ENCODE measurements around the gene TMEM250. TPM values are rescaled to one million over a fixed set of nuclear protein-coding genes. Genes with fewer than 3 reads are reported as not detected.

The TMEM250 gene
- total RNA-seq, 3 donors from 2014 or later (not counting 1 experiment from before 2014, with no cell fraction given) = 19.5 to 34.3 (median 33.6) TPM

DNA sequence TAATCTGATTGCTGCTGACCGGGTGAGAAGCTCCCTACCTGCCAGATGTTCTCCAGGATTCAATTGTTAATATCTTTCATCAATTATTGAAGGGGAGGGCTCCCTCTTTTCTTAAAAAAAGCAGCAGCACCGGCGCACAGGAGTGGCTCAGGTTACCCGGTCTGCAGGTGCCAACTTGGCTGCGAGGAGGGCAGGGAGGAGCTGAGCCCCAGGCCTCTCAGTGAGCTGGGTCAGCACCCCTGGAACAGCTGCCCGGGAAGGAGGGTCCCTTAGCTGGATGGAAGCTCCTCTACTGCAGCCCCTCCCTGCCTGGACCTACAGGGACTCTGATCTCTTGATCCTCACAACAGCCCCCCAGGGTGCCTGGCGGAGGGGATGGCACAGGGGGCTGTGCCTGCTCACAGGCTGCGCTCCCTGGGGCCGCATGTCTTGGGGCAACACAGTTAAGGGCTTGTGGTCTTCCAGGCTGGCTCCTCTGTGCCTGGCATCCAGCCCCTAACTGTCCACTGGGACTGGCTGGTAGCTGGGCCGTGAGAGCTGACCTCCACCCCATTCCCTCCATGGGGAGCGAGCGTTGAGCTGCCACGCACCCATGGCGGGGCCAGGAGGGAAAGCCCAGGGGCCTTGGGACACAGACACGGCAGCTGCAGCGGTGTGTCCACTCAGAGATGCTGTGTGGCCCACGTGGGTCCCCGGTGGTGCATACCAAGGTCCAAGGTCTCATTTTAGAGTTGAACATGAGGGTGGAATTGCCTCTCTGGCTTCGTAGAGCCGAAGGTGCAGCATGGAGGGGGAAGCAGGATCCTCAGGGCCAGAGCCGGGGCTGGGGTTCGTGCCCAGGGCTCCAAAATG lies 28.6 kb upstream of the TMEM250 start:
- Mint-ChIP-seq H3K9me3 (no peaks in the 10 kb centered on the region), H3K4me3 (no peak overlapping the region), H3K27me3 (ENCODE audit: low read depth in 2 of 2) (no peaks in the 10 kb centered on the region), H3K36me3 (no peaks in the 10 kb centered on the region), H3K27ac (no peak overlapping the region), H3K4me1 (no peaks in the 10 kb centered on the region)
- DNase-seq = no peak
- H3K4me1 ChIP-seq (ENCODE audit: control insufficient read depth, insufficient read depth, low read length) = no peaks in the 10 kb centered on the region
- ATAC-seq = no peak
- no peak overlapping the region for H3K4me3 ChIP-seq (ENCODE audit: low read length)
- intact Hi-C loops (cut with micrococcal nuclease) = no loop called here
- no peak overlapping the region for H3K27ac ChIP-seq (ENCODE audit: low read length)
- H3K36me3 ChIP-seq (ENCODE audit: control insufficient read depth, insufficient read depth, low read length) = no peaks in the 10 kb centered on the region
- H3K27me3 ChIP-seq (ENCODE audit: control insufficient read depth, insufficient read depth, low read length) = no peaks in the 10 kb centered on the region
- TF ChIP-seq, protein P1, sequence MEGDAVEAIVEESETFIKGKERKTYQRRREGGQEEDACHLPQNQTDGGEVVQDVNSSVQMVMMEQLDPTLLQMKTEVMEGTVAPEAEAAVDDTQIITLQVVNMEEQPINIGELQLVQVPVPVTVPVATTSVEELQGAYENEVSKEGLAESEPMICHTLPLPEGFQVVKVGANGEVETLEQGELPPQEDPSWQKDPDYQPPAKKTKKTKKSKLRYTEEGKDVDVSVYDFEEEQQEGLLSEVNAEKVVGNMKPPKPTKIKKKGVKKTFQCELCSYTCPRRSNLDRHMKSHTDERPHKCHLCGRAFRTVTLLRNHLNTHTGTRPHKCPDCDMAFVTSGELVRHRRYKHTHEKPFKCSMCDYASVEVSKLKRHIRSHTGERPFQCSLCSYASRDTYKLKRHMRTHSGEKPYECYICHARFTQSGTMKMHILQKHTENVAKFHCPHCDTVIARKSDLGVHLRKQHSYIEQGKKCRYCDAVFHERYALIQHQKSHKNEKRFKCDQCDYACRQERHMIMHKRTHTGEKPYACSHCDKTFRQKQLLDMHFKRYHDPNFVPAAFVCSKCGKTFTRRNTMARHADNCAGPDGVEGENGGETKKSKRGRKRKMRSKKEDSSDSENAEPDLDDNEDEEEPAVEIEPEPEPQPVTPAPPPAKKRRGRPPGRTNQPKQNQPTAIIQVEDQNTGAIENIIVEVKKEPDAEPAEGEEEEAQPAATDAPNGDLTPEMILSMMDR (IDR thresholded peaks at IDR 0.05) = no peak
- no peaks in the 10 kb centered on the region for H3K9me3 ChIP-seq (ENCODE audit: control insufficient read depth, insufficient read depth, low read length)
- 81% methylated on average over 22 of the region's 22 CpGs for WGBS (ENCODE audit: insufficient coverage)

GRCh38 chr9:136146126-136147037 lies 27.7 kb upstream of the TMEM250 start:
- TF ChIP-seq, protein P1 (IDR thresholded peaks at IDR 0.05) = no peak
- DNase-seq = no peak
- Mint-ChIP-seq H3K27me3 (ENCODE audit: low read depth in 2 of 2) (no peaks in the 10 kb centered on the region), H3K27ac (no peak overlapping the region), H3K36me3 (no peaks in the 10 kb centered on the region), H3K9me3 (no peaks in the 10 kb centered on the region), H3K4me3 (no peak overlapping the region), H3K4me1 (no peaks in the 10 kb centered on the region)
- no peak overlapping the region for H3K27ac ChIP-seq (ENCODE audit: low read length)
- intact Hi-C loops (cut with micrococcal nuclease) = no loop called here
- peak in 1 of 3 donors; percentile 21 for ATAC-seq
- WGBS (ENCODE audit: insufficient coverage) = 81% methylated on average over 33 of the region's 33 CpGs
- no peaks in the 10 kb centered on the region for H3K9me3 ChIP-seq (ENCODE audit: control insufficient read depth, insufficient read depth, low read length)
- H3K4me1 ChIP-seq (ENCODE audit: control insufficient read depth, insufficient read depth, low read length) = no peaks in the 10 kb centered on the region
- no peaks in the 10 kb centered on the region for H3K27me3 ChIP-seq (ENCODE audit: control insufficient read depth, insufficient read depth, low read length)
- H3K36me3 ChIP-seq (ENCODE audit: control insufficient read depth, insufficient read depth, low read length) = no peaks in the 10 kb centered on the region
- no peak overlapping the region for H3K4me3 ChIP-seq (ENCODE audit: low read length)

DNA sequence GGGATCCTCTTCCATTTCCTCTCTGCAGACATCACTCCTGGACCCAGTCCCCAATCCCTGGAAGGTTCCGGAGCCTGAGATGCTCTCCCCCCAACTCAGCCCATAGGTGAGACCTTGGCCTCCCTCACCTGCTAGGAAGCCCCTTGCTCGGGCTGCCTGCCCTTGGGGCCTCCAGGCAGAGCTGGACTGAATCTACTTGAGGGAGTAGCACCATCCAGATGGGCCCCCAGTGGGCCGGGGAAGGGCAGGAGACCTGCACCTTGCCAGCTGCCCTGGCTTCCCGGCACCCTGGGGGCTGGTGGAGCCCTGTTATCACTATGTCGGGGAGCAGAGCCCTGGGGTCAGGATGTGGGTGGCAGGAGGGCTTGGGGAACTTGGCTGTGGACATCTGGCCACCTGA lies 26.9 kb upstream of the TMEM250 start:
- 70% methylated on average over 5 of the region's 5 CpGs for WGBS (ENCODE audit: insufficient coverage)
- TF ChIP-seq, protein P1 (IDR thresholded peaks at IDR 0.05) = no peak
- intact Hi-C loops (cut with micrococcal nuclease) = no loop called here
- Histone ChIP-seq H3K27me3 (ENCODE audit: control insufficient read depth, insufficient read depth, low read length) (no peaks in the 10 kb centered on the region), H3K9me3 (ENCODE audit: control insufficient read depth, insufficient read depth, low read length) (no peaks in the 10 kb centered on the region), H3K4me1 (ENCODE audit: control insufficient read depth, insufficient read depth, low read length) (no peaks in the 10 kb centered on the region), H3K27ac (ENCODE audit: low read length) (no peak overlapping the region), H3K36me3 (ENCODE audit: control insufficient read depth, insufficient read depth, low read length) (no peaks in the 10 kb centered on the region), H3K4me3 (ENCODE audit: low read length) (no peak overlapping the region)
- no peak overlapping the region for H3K4me3 Mint-ChIP-seq
- H3K4me1 Mint-ChIP-seq = no peaks in the 10 kb centered on the region
- H3K27me3 Mint-ChIP-seq (ENCODE audit: low read depth in 2 of 2) = no peaks in the 10 kb centered on the region
- no peaks in the 10 kb centered on the region for H3K9me3 Mint-ChIP-seq
- no peak overlapping the region for H3K27ac Mint-ChIP-seq
- no peaks in the 10 kb centered on the region for H3K36me3 Mint-ChIP-seq
- DNase-seq = no peak
- no peak for ATAC-seq

All from natural killer cell (primary cell).